DMS 273 (cell line): ENCODE data around the gene TMEM244.
A peak's percentile ranks its signal among the peaks of the same experiment; 100 is the strongest.
"Not testable (repeated sequence)": the region's sequence is repeated elsewhere in the genome, so short reads cannot be mapped to it uniquely, and the experiment has no call there.

Experiments used
- DNase-seq: peaks from one replicate; lab custom pipeline; 2025; ENCODE audit not compliant: unreplicated experiment; lab: John Stamatoyannopoulos, UW

Gene TMEM244

GRCh38 chr6:129860908-129861665 is at the start of gene TMEM244:
TMEM244 (minus strand) TSS chr6:129861315; CDS start chr6:129861188, 127 bp downstream.
- DNase-seq = peak; percentile 19

DNA sequence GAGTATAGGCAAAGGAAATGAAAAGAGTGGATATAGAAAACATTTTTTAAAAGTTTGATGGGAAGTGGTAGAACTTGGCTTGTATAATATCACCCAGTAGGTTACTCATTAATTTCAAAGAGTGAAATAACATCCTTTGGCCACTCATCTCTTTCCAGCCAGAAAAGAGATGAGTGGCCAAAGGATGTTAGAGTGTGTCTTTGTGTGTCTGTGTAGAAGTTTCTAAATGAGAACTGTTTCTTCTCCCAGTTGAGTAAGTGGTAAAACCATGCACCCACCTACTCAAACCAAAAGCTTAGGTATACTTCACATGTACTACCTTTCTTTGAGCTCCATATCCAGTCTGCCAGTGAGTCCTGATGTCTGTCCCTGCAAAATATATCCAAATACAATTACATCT is 47.7 kb upstream of the TMEM244 start:
- DNase-seq = no peak

DNA sequence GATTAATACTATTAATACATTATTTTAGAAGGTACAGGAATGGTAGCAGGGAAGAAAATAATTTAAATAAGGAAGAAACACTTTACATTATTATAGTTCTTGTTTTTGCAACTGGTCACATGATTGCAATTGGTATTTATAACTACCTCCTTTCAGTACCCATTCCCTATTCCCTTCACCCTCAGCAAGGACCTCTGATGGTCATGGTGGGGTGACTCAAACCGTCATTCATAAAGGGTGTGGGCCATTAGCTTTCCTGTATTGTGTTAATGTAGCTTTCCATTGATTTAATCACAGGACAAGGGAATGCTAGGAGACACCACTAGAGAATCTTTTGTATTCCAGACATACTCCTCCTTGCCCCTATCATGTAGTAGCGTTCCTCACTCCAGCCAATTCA is 47.2 kb upstream of the TMEM244 start:
- no peak for DNase-seq

DNA sequence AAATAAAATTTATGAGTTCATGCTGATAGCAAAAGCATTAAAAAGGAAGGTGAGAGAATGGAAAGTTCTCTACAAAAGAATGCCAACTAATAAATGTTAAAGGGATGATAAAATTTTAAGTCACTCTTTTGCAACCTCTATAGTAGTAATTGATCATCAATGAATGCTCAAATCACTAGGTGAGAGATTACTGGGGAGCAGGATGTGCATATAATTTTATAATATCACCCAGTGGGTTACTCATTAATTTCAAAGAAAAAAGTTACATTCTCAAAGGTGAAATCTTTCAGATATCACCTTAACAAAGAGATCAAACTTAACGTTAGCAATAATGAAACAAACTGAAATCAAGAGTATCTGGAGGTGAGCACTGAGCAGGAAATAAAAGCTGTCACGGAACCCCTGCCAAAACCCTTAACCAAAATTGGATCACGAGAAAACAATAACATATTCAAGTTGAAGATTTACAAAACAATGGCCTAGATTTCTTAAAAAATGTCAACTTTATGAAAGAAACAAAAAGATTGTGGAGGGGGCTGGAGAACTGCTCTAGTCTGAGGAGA is 45.5 kb upstream of the TMEM244 start:
- DNase-seq = no peak

DNA sequence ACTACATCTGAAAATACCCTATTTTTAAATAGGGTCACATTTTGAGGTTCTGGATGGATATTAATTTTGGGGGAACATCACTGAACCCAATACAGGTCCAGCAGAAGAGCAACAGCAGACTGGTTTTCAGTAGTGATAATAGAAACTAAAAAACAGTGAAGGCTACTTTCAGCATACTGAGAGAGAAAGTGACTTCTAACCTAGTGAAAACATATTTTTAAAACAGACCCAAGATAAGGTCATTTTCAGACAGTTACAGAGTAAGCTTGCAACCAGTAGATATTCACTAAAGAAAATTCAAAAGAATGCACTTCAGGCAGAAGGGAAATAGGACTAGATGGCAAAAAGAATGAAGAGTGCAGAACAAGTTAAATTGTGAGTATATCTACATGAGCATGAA is 42.0 kb upstream of the TMEM244 start:
- DNase-seq = no peak

GRCh38 chr6:129902681-129903080 is 41.6 kb upstream of the TMEM244 start:
- DNase-seq = no peak

DNA sequence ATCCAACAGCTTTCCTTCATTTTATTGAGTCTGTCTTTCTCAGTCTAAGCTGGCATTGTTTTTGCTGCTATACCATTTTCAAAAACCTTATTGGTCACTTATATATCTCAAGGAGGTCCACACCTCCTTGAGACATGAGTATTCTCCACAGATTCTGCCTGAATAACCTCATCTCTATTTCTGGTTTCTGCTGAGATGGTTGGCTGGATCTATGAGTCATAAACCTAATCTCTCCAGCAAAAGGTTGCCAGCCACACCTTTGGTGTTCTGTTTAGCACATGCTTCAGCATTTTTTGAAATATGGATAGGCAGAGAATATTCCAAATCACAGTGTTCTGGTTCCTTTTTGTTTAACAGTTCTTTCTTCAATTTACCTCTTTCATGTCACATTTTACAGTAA is 40.8 kb upstream of the TMEM244 start:
- DNase-seq = no peak

DNA sequence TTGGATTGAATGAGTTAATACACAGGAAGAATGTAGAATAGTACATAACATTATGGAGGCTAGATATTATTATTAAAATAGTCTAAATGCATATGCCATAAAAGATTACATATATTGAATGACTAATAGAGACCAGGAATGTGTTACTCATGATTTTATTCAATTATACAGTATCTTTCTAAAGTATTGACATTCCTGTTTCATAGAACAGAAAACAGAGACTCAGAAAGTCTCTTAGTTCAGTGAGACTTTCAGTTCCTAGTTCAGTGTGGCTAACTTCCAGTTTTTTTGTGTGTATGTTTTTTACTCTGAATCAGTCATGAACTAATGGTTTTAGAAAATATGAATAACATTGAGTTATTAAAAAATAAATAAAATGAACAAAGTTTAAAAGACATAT is 34.6 kb upstream of the TMEM244 start:
- no peak for DNase-seq

DNA sequence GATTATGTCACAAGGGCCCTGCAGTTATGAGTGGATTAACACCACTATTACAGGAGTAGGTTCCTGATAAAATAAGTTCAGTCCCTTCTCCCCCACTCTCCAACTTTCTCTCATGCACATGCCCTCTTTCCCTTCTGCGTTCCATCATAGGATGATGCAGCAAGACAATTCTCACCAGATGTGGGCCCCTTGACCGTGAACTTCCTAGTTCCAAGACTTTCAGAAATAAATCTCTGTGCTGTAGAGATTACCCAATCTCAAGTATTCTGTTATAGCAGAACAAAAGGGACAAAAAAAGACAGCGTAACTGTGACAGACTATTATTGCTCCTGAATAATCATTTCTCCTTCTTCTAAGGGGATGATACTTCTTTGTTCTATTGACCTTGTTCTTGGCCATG is 33.8 kb upstream of the TMEM244 start:
- no peak for DNase-seq

- DNase-seq = peak; percentile 12
Measured at GRCh38 chr6:129893640-129894039, 32.5 kb upstream of the TMEM244 start.

GRCh38 chr6:129890701-129891100 is 29.6 kb upstream of the TMEM244 start:
- no peak for DNase-seq

DNA sequence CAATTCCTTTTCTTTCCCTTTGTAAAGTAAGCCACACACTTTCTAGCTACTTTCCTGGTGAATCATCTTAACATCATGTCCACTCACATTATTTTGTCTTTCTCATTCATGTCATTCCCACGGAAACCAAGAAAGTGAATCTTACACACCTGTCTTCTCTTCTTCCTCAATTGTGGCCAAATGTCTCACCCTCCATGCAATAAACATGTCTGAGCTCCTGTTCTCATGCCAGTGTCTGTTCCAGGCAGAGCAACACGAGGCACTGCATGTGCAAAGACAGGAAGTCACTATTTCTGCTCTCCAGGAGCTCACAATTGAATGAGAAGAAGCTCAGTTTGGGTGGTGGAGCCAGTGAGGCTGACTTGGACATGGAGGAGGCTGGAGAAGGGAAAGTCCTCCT is 29.0 kb upstream of the TMEM244 start:
- DNase-seq = no peak

DNA sequence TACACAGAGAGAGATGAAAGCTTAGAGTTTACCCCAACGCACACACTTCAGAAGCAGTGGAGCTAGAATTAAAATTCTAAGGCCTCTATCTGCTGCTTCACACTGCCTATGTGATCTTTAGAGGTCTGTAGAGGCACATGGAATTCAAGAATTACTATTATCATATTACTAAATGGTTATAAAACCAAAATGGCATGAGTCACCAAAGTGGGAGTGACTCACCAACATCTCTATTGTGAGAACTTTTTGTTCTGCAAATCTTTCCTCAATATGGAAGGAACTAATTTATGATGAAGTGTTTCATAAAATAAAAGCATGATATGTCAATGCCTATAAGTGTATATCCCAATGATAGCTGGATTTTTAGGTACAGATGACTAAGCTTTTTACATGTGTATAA is 28.5 kb upstream of the TMEM244 start:
- no peak for DNase-seq

DNA sequence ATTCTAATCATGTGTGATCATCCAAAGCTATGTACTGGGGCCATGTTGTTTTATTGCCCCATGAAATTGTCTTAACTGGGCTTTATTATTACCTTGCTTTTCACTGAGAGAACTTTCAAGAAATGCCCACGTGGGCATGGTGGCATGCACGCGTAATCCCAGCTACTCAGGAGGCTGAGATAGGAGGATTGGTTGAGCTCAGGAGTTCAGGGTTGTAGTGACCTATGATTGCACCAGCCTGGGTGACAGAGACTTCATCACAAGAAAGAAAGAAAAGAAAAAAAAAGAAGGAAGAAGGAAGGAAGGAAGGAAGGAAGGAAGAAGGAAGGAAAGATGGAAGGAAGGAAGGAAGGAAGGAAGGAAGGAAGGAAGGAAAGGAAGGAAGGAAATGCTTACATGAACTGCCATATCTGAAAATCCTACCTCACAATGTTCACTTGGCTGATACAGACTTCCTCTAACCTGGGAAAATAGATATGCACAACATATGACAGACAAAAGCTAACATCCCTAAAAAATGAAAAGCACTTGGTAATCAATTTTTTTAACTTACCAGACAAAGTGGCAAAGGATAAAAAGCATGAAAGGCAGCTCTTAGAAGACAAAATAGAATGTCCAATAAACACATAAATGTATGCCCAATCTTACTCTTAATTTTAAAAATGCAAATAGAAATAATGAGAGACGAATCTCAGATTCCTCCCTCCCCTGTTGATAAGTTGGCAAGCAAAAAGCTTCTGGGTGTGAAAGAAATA is 25.5 kb upstream of the TMEM244 start:
- DNase-seq = no peak

- DNase-seq = no peak
Measured at GRCh38 chr6:129884211-129884610, 23.1 kb upstream of the TMEM244 start.

DNA sequence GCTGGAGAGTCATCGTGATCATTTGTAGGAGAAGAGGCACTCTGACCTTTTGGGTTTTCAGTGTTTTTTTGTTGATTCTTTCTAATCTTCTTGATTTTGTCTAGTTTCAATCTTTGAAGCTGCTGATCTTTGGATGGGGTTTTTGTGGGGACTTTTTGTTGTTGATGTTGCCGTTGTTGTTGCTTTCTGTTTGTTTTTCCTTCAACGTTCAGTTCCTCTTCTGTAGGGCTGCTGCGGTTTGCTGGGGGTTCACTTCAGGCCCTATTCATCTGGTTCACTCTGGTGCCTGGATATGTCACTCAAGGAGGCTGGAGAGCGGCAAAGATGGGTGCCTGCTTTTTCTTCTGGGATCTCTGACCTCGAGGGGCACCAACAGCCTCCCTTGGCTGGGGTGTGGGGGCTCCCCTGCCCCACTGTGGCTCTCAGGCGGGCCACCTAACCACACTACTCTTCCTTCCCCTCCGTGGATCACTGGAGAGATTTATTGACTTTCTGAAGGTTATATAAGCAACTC is 21.5 kb upstream of the TMEM244 start:
- no peak for DNase-seq

GRCh38 chr6:129877894-129878293 is 16.8 kb upstream of the TMEM244 start:
- DNase-seq = not testable (repeated sequence)

DNA sequence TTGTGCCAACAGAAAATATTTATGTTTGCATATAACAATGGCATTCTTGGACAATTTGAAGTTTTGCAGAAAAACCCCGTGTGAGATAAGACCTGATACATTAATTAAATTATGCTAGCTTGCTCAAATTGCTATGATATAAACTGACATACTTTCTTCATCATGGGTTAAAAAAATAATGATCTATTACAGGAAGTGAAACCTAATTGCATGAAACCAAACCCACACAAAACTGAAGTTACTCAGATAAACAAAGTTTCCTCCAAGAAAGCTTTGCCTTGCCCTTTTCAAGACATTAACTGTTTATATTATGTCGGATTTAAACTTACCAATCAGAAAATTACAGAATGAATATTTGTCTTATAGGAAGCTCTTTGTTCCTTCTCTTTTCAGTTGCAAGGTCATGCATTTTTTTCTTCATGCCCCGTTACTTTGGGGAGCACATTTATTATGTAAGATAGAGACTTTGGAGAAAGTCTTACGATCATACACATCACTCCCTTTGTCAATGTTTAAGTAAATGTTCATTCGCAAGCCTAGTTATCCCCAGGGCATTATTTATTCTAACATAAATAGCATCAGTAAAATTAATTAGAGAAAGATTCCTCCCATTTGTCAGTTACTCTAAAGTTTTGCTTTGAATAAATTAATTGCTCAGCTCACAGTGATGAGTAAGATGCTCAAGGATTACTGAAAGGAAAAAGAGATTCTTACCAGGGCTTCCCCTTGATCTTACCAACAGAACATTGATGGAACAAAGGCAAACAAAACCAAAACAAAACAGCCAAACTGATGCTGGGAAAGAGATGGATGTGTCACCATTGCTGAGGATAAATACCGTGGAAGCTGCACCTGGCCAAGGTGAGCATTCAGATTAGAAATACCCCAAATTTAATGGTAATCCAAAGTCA is 14.8 kb upstream of the TMEM244 start:
- no peak for DNase-seq

DNA sequence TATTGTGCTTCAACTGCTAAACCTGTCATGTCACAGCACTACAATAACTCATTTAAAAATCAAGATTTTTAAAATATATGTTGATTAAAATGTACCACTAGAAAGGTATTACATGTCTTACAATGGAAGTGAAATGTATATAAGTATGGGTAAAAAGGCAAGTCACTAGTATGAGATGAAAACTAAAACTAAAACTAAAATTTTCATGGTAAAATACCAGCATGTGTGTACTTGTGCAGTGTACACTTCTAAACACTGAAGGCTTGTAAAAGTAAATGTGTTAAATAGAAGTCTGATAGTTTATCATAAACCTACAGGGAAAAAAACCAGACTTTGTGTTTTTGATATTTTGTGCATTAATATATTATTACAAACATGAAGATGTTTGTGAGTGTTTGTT is 13.7 kb upstream of the TMEM244 start:
- no peak for DNase-seq

GRCh38 chr6:129872586-129872985 is 11.5 kb upstream of the TMEM244 start:
- DNase-seq = no peak

- DNase-seq = no peak
Measured at GRCh38 chr6:129871221-129871620, 10.1 kb upstream of the TMEM244 start.
